Stimulated activated CD4-positive, alpha-beta T cell treated with anti-CD3 and anti-CD28 coated beads, Interleukin-1b, Interleukin-23, amount 100 ng/mL, for 24 hours (primary cell): ENCODE measurements around the gene FOXL1.

Experiments used
- DNase-seq, 4 experiments: peaks; one replicate each; pipeline ENCODE4 v3.0.0-alpha.2; 2020; ENCODE audit warnings: low read depth in 4 of 4, low spot score in 1 of 4

Gene FOXL1

GRCh38 chr16:86578061-86578599 lies at the start of gene FOXL1:
Gene FOXL1, plus strand, starts transcription at chr16:86578549. Its CDS starts 175 bp downstream, at chr16:86578724.
- no peak for DNase-seq

GRCh38 chr16:86529160-86529559 lies 49.2 kb upstream of the FOXL1 start:
- DNase-seq = no peak

- DNase-seq = no peak
These were observed 47.8 kb upstream of the FOXL1 start for GRCh38 chr16:86530251-86531190.

GRCh38 chr16:86531191-86531545 lies 47.2 kb upstream of the FOXL1 start:
- DNase-seq = no peak

- DNase-seq = no peak
These were observed 46.5 kb upstream of the FOXL1 start for GRCh38 chr16:86531641-86532525.

- no peak for DNase-seq
These were observed 45.9 kb upstream of the FOXL1 start for GRCh38 chr16:86532526-86532815.

- DNase-seq = no peak
These were observed 45.3 kb upstream of the FOXL1 start for GRCh38 chr16:86533076-86533475.

- DNase-seq = no peak
These were observed 44.5 kb upstream of the FOXL1 start for GRCh38 chr16:86533767-86534351.

- DNase-seq = no peak
These were observed 43.4 kb upstream of the FOXL1 start for GRCh38 chr16:86534779-86535615.

GRCh38 chr16:86536621-86537020 lies 41.7 kb upstream of the FOXL1 start:
- no peak for DNase-seq

GRCh38 chr16:86537486-86537885 lies 40.9 kb upstream of the FOXL1 start:
- DNase-seq = no peak

GRCh38 chr16:86538196-86538780 lies 40.1 kb upstream of the FOXL1 start:
- no peak for DNase-seq

- DNase-seq = no peak
These were observed 37.5 kb upstream of the FOXL1 start for GRCh38 chr16:86540894-86541293.

GRCh38 chr16:86541560-86541959 lies 36.8 kb upstream of the FOXL1 start:
- no peak for DNase-seq

GRCh38 chr16:86542756-86543750 lies 35.3 kb upstream of the FOXL1 start:
- DNase-seq = no peak

- DNase-seq = no peak
These were observed 32.9 kb upstream of the FOXL1 start for GRCh38 chr16:86545481-86545880.

GRCh38 chr16:86545954-86546637 lies 32.3 kb upstream of the FOXL1 start:
- DNase-seq = no peak

GRCh38 chr16:86546638-86547013 lies 31.7 kb upstream of the FOXL1 start:
- DNase-seq = no peak

- DNase-seq = no peak
These were observed 31.1 kb upstream of the FOXL1 start for GRCh38 chr16:86547286-86547685.
